GM19452 (cell line): Measurements from ENCODE around the gene GRB2.
"Not testable (repeated sequence)": the region's sequence is repeated elsewhere in the genome, so short reads cannot be mapped to it uniquely, and the experiment has no call there.

Source experiments
- ATAC-seq: cut with Tn5 transposase; IDR thresholded peaks from one replicate; pipeline ENCODE4 v1.9.1; 2021; ENCODE audit not compliant: unreplicated experiment

The GRB2 gene

DNA sequence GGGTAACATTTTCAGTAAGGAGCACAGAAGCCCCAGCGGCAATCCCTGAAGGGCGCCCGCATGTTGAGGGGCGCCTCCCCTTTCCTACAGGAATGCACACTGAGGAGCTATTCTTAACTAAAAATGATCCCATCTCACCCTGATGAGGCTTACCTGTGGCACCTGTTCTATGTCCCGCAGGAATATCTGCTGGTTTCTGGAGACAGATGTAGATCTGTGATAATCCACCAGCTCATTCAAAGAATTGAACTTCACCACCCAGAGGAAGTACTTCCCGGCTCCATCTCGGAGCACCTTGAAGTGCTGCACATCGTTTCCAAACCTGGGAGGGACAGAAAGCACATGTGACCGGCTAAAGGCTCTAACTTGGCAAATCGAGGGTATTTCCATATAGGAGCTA, 84.0 kb downstream of the GRB2 start:
- ATAC-seq: no peak

DNA sequence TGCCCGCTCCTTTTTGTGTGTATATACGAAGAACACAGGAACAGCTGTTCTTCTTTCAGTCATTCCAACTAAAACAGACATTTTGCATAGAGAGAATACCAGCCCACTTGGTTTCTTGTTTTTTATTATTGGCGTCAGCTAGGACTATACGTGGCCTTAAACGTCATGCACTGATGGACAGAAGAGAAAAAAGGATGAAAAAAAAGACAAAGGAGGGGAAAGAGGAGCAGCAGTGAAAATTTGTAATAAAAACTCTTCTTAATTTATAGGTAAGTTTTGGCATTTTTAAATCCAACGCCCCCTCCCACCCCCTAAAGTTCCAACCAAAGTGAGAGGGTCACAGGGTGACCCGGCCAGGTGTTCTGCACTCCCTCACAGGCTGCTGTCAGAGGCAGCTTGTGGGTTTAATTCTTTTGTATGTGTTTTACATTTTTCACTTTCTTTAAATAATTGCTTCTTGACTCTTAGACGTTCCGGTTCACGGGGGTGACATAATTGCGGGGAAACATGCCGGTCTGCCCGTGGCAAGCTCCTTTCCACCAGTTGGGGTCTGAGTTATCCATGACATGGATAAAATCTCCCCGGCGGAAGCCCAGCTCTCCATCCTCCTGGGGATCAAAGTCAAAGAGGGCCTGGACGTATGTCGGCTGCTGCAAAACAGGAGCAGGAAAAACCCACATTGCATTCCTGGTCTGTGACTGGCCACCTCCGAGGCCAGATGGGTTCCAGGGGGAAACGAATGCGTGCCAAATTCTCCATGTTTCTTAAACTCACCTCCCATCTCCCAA, 85.4 kb downstream of the GRB2 start:
- ATAC-seq: no peak

DNA sequence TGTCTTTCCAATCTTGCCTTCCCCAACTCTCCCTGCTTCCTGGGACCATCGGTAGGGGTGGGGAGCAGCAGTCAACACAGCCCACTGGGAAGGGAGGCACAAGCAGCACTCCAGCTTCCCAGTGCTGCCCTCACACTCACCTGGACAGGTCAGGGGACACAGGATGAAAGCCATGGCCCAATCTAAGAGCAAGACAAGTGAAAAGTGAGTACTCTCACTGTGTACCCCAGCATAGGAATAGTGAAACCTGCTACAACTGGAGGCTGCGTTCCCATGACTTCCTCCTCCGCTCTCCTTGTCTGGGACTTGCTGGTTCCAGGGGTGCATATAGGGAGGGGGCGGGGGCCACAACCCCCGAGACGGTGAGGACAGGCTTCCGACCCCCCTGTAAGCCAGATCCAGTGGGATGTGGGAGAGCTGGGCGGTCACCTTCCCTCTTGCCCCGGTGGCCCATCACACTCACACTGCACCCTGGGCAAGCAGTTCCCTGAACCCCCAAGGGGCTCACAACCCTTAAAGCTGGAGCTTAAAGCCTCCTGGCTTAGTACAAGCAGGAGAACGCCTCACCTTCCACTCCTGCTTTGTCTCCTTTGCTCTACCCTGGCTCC, 86.8 kb downstream of the GRB2 start:
- no peak for ATAC-seq

DNA sequence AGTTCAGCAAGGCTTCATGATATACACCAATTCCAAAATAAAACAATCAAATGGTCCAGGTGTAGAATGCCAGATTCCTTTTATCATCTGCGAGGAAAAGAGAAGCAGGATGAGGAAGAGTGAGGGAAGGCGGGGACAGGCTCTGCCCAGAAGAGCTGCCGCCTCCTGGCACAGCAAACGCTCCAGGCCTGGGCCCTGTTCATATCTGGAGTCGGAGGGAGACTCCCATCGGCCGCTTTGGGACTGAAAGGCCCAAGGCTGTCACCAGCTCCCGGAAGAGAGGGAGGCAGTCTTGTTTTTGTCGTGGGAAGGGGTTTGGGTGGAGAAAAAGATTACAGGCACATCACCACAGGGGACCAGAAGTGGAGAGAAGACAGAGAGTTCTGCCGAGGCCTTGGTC, 87.3 kb downstream of the GRB2 start:
- no peak for ATAC-seq

DNA sequence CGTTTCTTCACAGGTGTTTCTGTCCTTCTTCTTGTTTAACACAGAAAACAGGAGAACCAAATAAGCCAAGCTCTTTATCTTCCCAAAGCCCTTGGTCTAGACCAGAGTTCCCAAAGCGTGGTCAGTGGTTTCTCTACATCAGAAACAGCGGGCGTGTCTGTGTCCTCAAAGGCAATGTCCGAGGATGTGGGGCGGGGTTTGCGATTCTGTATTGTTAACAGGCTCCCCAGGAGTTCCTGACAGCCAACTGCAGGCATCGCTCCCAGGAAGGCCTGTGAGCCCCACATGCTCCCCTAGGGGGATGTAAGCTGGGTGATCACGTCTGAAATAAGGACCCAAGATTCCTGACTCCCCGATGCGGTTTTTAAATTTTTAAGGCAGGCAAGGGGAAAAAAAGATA, 87.8 kb downstream of the GRB2 start:
- ATAC-seq: no peak

DNA sequence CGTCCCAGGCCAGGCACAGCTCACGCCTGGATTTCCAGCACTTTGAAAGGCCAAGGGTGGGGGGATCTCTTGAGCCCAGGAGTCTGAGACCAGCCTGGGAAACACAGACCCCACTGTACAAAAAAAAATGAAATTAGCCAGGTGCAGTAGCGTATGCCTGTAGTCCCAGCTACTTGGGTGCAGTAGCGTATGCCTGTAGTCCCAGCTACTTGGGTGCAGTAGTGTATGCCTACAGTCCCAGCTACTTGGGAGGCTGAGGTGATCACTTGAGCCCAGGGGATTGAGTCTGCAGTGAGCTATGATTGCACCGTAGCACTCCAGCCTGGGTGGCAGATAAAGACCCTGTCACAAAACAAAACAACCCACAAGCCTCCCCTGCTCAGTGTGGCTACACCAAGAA, 89.2 kb downstream of the GRB2 start:
- ATAC-seq: no peak

DNA sequence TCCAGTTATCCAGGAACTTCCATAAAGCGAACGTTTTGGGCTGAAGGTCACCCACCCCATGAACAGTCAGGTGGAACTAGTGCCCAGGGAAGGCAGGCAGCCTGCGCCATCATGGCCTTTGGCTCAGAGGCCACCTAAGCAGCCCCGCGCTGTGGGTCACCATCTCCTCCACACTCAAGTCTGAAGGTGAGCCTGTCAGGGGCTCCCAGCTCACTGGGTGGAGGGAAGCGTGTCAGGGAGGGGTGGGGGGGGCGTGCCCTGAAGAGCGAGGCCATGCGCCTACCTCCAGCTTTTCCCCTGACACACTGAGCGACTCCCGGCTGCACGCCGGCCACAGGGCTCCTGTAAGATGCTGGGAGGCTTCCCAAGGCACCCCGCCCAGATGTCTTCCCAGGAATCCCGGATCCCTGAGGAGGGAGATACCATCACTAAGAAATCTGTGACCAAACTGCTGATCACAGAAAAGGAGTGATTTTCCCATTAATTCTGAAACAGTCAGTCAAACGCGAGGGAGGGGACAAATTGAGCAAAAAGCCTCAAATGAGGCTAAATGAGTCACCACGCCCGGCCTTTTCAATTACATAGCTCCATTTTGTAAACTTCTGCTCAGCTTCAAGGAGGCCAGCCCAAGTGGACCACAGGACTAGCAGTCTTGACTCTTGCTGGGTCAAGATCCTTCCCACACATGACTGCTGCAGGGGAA, 89.8 kb downstream of the GRB2 start:
- no peak for ATAC-seq

DNA sequence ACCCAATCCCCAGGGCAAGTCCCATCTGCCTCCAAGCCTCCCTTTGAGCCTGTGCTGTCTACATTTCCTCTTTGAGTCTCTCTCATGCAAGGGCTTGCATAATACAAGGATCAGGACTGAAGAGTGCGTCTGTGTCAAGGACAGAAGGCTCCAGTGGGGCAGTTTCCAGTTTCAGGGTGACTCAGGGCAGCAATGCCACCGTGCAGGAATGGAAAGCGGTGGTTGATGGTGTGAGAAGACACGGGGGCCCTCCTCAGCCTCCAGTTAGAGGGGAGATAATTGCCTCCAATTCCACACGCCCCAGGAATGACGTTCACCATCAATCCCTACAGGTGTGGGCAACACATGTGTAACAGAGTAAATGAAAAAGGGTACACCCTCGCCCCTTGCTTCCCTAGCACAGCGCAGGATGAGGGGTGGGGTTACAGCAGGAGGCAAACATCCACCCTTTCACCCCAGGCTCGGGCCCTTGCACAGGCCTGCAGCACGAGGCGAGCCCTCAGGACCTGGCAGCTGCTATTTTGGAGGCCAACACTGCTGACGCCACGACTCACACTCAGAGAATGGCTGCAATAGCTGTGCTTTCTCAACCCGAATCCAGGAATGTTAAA, 91.4 kb downstream of the GRB2 start:
- peak; percentile 59 for ATAC-seq

DNA sequence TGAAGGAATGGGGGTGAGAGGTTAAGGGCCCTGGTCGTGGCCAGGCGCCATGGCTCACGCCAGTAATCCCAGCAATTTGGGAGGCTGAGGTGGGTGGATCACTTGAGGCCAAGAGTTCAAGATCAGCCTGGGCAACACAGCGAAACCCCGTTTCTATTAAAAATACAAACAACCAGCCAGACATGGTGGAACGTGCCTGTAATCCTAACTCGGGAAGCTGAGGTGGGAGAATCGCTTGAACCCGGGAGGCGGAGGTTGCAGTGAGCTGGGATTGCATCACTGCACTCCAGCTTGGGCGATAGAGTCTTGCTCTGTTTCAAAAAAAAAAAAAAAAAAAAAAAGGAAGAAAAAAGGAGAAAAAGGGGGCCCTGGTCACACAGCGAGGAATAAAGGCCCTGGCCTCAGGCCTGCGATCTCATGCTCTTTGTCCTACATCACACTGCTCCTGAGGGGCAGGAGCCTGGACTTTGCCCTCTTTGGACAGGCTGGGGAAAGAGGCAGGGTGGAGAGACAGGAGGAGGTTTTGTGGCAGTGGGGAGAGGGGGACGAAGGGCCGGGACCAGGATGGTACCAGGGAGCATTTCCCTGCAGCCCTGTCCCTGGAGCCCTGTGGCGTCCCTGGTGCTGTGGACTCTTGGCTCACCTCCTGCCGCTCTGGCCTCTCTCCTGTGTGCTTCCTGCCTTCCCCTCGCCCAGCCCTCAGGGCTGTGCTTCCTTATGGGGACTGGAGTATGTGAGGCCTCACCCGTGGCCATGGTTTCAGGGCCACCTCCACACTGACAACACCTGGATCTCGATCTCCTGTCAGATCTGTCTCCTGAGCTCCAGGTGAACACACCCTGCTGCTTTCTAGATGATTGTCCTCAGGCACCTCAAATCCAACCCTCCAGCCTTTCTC, 96.5 kb downstream of the GRB2 start:
- no peak for ATAC-seq

DNA sequence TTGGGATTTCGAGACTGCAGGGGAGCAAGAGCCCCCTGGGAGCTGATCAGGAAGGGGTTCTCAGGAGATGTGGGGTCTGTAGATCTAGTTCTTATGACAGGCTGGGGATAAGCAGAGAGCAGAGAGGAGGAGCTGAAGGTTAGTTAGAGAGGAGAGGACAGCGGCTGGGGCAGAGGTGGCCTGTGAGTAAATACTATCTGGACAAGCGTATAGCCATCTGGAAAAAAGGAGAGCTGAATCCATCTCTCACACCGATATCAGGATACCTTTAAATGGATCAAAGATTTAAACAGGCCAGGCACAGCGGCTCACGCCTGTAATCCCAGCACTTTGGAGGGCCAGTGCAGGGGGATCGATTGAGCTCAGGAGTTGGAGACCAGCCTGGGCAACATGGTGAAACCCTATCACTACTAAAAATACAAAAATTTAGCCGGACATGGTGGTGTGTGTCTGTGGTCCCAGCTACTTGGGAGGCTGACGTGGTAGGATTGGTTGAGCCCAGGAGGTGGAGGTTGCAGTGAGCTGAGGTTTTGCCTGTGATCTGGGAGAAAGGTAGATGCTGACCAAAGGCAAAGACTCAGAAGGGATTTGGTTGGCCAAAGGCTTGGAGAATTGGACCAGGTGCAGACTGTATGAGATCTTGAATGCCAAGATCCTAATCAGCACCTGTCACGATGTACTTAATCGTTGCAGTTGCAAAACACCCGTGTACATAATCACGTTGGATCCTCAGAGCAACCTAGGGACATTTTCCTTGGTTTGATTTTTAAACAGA, 97.3 kb downstream of the GRB2 start:
- ATAC-seq: no peak

DNA sequence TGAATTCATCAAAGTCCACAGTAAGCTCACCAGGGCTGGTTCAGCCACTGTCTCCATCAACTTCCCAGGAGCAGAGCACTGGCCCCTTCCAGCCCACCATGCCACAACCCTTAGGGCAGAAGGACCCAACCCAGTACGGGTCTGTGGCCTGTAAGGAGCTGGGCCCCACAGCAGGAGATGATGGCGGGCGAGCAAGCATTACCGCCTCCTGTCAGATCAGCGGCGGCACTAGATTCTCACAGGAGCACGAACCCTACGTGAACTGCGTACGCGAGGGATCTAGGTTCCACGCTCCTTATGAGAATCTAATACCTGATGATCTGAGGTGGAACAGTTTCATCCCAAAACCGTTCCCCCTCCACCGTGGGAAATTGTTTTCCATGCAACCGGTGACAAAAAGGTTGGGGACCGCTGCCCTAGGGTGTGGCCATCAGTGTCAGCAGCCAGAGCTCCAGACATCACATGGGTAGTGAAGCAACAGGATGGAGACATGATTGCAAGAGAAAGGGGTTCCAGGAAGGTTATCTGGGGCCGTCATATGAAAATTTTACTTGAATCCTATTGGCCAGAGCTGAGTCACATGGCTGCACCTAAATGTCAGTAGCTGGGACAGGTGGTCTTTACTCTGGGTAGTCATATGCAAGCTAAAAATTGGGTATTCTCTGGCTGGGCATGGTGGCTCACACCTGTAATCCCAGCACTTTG, 103.8 kb downstream of the GRB2 start:
- no peak for ATAC-seq

DNA sequence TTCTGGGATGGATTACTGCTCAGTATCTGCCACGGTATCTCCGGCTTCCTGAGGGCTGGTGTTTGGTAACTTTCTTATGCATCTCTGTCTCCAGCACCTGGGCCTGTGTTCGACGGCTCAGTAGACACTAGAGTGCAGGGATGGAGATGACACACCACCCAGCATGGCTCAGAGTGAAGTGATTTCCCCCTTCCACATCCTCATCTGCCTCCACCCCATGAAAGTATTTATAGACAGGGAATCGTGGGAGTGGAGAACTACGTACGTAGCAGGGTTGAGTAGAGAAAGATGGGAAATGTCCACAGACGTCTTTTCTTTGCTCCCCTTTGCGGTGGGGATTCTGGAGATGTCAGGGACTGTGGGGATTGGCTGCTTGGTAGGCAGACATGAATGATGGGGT, 104.4 kb downstream of the GRB2 start:
- no peak for ATAC-seq

DNA sequence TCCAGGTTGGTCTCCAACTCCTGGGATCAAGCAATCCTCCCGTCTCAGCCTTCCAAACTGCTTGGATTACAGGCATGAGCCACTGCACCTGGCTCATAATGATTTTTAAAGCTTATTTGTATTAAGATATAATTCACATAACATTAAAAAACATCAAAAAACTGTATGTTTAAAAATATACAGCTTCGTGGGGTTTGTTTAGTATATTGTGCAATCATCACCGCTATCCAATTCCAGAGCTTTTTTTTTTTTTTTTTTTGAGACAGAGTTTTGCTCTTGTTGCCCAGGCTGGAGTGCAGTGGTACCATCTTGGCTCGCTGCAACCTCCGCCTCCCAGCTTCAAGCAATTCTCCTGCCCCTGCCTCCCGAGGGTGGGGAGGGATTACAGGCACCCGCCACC, 105.2 kb downstream of the GRB2 start:
- ATAC-seq: no peak

DNA sequence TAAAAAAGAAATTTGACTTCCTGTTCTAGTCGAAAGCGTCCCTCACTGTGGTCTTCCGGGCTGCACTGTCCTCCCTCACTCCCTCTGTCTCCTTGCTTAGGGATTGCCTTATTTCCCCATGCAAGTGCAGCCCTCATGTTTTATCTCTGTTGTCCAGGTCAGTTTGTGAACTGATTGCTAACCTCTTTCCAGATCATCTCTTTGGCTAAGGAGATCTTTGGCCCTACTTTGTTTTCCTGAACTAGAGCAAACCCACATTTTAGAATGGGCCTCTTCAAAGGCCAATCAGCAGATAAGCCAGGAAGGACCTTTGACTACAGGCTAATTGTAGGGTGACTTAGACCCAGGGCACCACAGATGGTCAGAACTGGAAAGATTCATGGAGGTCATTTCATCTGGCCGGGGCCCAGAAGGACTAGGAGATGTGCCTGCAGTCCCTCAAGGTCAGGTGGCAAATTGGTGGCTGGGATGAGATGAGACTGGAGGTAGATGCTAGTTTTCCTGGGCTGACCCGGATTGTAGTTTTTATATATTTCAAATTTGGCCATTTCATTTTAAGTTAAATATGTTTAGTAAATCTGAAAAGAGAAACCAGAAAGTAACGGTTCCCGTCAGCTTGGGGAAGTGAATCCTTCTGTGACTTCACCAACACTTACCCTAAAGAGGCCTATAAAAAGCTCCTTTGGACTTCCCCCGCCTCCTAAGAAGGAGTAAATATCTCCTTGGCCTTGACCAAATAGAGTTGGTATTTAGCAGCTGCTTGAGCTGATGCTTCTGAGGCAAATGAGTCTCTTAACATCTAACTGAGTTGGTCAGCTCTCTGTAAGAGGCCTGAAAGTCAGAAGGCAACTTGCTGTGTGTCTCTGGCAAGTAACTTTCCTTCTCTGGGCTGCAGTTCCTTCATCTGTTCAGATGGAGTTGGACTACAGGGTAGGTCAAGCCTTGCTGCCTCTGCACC, 110.0 kb downstream of the GRB2 start:
- peak; percentile 56 for ATAC-seq

DNA sequence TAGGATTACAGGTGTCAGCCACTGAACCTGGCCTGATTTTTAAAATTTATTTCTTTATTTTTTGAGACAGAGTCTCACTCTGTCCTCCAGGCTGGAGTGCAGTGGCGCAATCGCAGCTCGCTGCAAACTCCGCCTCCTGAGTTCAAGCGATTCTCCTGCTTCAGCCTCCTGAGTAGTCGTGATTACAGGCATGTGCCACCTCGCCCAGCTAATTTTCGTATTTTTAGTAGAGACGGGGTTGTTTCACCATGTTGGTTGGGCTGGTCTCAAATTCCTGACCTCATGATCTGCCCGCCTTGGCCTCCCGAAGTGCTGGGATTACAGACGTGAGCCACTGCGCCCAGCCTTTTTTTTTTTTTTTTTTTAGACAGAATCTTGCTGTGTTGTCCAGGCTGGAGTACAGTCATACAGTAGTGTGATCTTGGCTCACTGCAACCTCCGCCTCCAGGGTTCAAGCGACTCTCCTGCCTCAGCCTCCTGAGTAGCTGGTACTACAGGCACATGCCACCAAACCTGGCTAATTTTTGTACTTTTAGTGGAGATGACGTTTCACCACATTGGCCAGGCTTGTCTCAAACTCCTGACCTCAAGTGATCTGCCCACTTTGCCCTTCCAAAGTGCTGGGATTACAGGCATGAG, 112.5 kb downstream of the GRB2 start:
- ATAC-seq: not testable (repeated sequence)

DNA sequence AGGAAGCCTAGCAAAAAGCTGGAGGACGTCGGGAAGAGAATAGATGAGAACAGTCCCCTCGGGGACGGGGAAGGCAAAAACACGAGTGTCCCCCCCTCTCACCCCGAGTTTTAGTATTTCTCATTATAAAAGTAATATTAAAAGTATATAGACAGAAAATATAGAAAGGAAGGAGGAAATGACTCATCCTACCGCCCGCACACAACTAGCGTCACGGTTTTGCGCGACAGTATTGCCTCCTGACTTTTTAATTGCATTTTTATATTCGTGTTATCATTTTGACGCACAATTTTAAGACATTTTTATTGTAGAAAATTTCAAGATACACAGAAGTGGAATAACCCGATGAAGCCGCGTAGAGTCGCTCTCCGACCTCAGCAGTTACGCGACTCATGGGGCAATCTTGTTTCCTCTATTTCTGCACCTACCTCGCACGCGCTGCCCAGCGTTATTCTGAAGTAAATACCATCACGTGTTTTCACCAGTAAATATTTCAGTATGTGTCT, 115.6 kb downstream of the GRB2 start:
- ATAC-seq: peak; percentile 8

DNA sequence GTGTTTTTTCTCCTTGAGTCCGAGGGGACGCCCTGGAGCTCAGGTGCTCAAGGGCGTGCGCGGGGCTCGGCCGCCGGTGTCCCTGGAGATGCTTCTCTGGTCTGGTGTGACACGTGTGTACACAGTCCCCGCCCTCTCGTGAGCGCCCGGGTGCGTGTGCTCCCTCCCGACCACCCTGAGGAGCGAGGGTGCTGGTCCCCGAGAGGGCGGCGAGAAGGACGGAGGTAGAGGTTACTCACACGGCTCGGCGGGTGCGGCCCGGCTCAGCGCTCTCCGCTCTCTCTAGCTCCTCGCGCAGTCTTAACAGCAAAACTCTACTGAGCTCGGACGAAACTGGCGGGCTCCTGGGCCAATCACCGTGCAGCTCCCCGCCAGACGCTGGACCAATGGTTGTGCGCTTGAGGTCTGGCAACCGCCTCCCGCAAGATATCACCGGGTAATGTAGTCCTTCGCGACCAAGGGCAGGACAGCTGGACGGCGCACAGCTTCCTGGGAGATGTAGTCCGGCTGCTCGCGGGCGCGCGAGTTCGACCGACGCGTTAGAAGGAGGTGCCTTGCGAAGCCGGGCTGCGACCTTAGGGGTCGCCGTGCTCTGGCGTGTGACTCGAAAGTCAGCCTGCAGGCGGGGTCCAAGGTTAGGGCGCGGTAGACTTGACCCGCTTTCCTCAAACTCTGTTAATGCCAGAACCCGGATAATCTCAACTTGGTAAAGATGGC, 116.2 kb downstream of the GRB2 start, which contains the start of gene SLC25A19:
TSS of gene SLC25A19 (minus strand) at position 319 of the 717 bp plus-strand sequence. CDS start 2,669 bp downstream, outside the sequence.
- ATAC-seq: peak; percentile 89
